Keratinocyte (primary cell): ENCODE measurements around the gene SMO. TPM values are rescaled to one million over a fixed set of nuclear protein-coding genes. Genes with fewer than 3 reads are reported as not detected.

Source experiments
- DNase-seq: peaks from one replicate; pipeline ENCODE4 v3.0.0-alpha.2; 2011; ENCODE audit warnings: low read depth, missing footprints, low spot score
- FAIRE-seq: peaks from 2 replicates; lab custom pipeline; 2011; peaks lifted over from hg19 to GRCh38; lab: Jason Lieb, UNC
- H2AFZ ChIP-seq: 2 replicates; pipeline ENCODE4 v1.6.0; 2012; ENCODE audit warnings: low read length, control low read depth, inconsistent platforms; ENCODE audit not compliant: control insufficient read depth
- H3K27ac ChIP-seq: 2 replicates; pipeline ENCODE4 v1.5.1; 2011; ENCODE audit warnings: low read length; ENCODE audit not compliant: control insufficient read depth, insufficient read depth
- H3K27me3 ChIP-seq: 3 replicates; pipeline ENCODE4 v1.6.0; 2011; ENCODE audit warnings: low read length; ENCODE audit not compliant: control insufficient read depth, insufficient read depth; ENCODE audit errors: extremely low read depth
- H3K36me3 ChIP-seq, 2 experiments: 2 replicates in 1 of 2; 3 replicates in 1 of 2; pipeline ENCODE4 v1.5.1; 2011; ENCODE audit warnings: low read length in 2 of 2, mild to moderate bottlenecking in 1 of 2; ENCODE audit not compliant: control insufficient read depth in 2 of 2, insufficient read depth in 2 of 2; ENCODE audit errors: extremely low read depth in 1 of 2
- H3K4me1 ChIP-seq: 3 replicates; pipeline ENCODE4 v1.5.1; 2011; ENCODE audit warnings: low read length; ENCODE audit not compliant: control insufficient read depth, insufficient read depth; ENCODE audit errors: extremely low read depth
- H3K4me2 ChIP-seq: 3 replicates; pipeline ENCODE4 v1.6.0; 2011; ENCODE audit warnings: low read depth, low read length; ENCODE audit not compliant: control insufficient read depth, insufficient read depth; ENCODE audit errors: extremely low read depth
- H3K4me3 ChIP-seq, 3 experiments: fragments of 200-600 bp in 1 of 3; sonication (generic) in 1 of 3; 2 replicates in 2 of 3; 3 replicates in 1 of 3; pipeline ENCODE4 v1.5.1; 2011 to 2016; ENCODE audit warnings: low read length in 3 of 3, mild to moderate bottlenecking in 3 of 3, control low read depth in 2 of 3, inconsistent platforms in 1 of 3, low read depth in 1 of 3, mixed read lengths in 1 of 3, mixed run types in 1 of 3, moderate library complexity in 1 of 3; ENCODE audit not compliant: control insufficient read depth in 2 of 3, insufficient read depth in 2 of 3; ENCODE audit errors: extremely low read depth in 1 of 3
- H3K79me2 ChIP-seq: 2 replicates; pipeline ENCODE4 v1.6.0; 2012; ENCODE audit warnings: low read length; ENCODE audit not compliant: control insufficient read depth, insufficient read depth
- H3K9ac ChIP-seq: 3 replicates; pipeline ENCODE4 v1.6.0; 2011; ENCODE audit warnings: low read length; ENCODE audit not compliant: control insufficient read depth, insufficient read depth; ENCODE audit errors: extremely low read depth
- H3K9me1 ChIP-seq: 3 replicates; pipeline ENCODE4 v1.6.0; 2011; ENCODE audit warnings: low read length; ENCODE audit not compliant: control insufficient read depth, insufficient read depth; ENCODE audit errors: extremely low read depth
- H3K9me3 ChIP-seq: 2 replicates; pipeline ENCODE4 v1.5.1; 2012; ENCODE audit warnings: low read depth, low read length; ENCODE audit not compliant: control insufficient read depth
- H4K20me1 ChIP-seq: 3 replicates; pipeline ENCODE4 v1.6.0; 2011; ENCODE audit warnings: low read length; ENCODE audit not compliant: control insufficient read depth, insufficient read depth; ENCODE audit errors: extremely low read depth
- EZH2 ChIP-seq: IDR thresholded peaks from one replicate; pipeline ENCODE4 v1.6.1; 2012; ENCODE audit warnings: inconsistent platforms, mild to moderate bottlenecking, low read length, moderate library complexity
- dilution Hi-C: fragments of 300-500 bp; cut with MboI; formaldehyde crosslinking; loops from one replicate; pipeline ENCODE4 v1.7.0; 2020; ENCODE audit warnings: low sequenced_read_pairs; ENCODE audit not compliant: extremely low pct_ligation_motif_present
- polyA plus RNA-seq, 5 experiments: library from polyadenylated mRNA; depleted of rRNA in 3 of 5; stranded (reverse) in 3 of 5; stranded (forward) in 1 of 5; unstranded in 1 of 5; fragments of >200 nt; gene quantifications; 1 replicate in 1 of 5; 2 replicates in 3 of 5; 3 replicates in 1 of 5; pipeline versions ENCODE4 v1.2.1 to v1.2.3, GENCODE V29; 2011 to 2012; ENCODE audit warnings: missing spikeins in 2 of 5, low read depth in 1 of 5, low replicate concordance in 1 of 5
- TF ChIP-seq, protein P1 (sequence below), 3 experiments: IDR thresholded peaks in 1 of 3; conservative IDR thresholded peaks in 1 of 3; optimal IDR thresholded peaks in 1 of 3; 2 replicates in 2 of 3; 3 replicates in 1 of 3; pipeline versions ENCODE3 to v1.5.1; 2011; ENCODE audit warnings: low read length in 3 of 3, mild to moderate bottlenecking in 3 of 3, moderate library complexity in 2 of 3, control low read depth in 1 of 3, inconsistent platforms in 1 of 3; ENCODE audit not compliant: insufficient read depth in 2 of 3; ENCODE audit errors: extremely low read depth in 1 of 3

SMO gene
- polyA plus RNA-seq, 1 donor (not counting 4 experiments of a cell fraction or from before 2014, with no cell fraction given), result 3.9 TPM

DNA sequence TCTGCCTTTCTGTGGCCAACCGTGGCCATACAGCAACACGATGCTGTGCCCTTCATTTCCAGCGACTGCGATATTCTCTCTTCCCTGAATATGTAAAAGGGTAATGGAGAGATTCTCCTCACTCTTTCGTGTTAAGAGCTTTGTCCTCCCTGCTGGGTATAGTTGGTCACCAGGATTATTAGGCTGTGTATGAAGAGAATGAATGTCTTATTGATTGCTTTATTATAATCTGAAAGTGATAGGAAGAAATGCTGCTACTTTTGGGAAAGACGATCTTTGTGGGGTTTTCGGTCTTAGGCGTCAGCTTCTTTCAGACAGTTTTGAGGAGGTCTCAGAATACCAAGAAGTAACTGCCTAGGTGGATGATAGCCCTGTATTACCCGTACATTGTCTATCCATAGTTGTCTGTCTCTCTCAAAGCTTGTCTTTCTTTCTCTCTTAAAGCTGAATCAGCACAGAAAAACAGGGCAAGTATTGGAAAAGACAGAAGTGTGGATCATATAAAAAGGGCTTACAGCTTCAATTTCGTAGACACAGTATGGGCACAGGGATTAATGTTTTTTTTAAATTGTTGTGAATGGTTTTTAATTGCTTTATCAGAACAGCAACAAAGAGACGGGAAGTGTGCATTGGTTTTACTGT is 37.6 kb downstream of the SMO start:
- DNase-seq (no peak), FAIRE-seq (no peak)
- no peaks in the 10 kb centered on the region for H4K20me1 ChIP-seq
- H3K9ac ChIP-seq, result peak overlapping the region; percentile 77
- TF ChIP-seq EZH2, result no peak
- TF ChIP-seq, protein P1, sequence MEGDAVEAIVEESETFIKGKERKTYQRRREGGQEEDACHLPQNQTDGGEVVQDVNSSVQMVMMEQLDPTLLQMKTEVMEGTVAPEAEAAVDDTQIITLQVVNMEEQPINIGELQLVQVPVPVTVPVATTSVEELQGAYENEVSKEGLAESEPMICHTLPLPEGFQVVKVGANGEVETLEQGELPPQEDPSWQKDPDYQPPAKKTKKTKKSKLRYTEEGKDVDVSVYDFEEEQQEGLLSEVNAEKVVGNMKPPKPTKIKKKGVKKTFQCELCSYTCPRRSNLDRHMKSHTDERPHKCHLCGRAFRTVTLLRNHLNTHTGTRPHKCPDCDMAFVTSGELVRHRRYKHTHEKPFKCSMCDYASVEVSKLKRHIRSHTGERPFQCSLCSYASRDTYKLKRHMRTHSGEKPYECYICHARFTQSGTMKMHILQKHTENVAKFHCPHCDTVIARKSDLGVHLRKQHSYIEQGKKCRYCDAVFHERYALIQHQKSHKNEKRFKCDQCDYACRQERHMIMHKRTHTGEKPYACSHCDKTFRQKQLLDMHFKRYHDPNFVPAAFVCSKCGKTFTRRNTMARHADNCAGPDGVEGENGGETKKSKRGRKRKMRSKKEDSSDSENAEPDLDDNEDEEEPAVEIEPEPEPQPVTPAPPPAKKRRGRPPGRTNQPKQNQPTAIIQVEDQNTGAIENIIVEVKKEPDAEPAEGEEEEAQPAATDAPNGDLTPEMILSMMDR (optimal IDR thresholded peaks at IDR 0.05 in 1 of 3, IDR thresholded peaks at IDR 0.05 in 1 of 3, conservative IDR thresholded peaks at IDR 0.05 in 1 of 3; ENCODE audit: extremely low read depth in 1 of 3, insufficient read depth in 2 of 3, low read length in 3 of 3), result no peak
- peaks cover 38% of the 10 kb centered on the region for H3K4me1 ChIP-seq
- H3K27ac ChIP-seq, result peak overlapping the region; percentile 69
- dilution Hi-C loops, result no loop called here
- H3K27me3 ChIP-seq, result no peaks in the 10 kb centered on the region
- H2AFZ ChIP-seq, result peak overlapping the region; percentile 95
- peaks cover 40% of the 10 kb centered on the region for H3K79me2 ChIP-seq
- H3K9me3 ChIP-seq, result no peaks in the 10 kb centered on the region
- peak overlapping the region; percentile 81 for H3K4me2 ChIP-seq
- H3K4me3 ChIP-seq, result peak overlapping the region; percentile 73 to 82 (median 74)
- H3K36me3 ChIP-seq, result no peaks in the 10 kb centered on the region
- H3K9me1 ChIP-seq, result no peaks in the 10 kb centered on the region

DNA sequence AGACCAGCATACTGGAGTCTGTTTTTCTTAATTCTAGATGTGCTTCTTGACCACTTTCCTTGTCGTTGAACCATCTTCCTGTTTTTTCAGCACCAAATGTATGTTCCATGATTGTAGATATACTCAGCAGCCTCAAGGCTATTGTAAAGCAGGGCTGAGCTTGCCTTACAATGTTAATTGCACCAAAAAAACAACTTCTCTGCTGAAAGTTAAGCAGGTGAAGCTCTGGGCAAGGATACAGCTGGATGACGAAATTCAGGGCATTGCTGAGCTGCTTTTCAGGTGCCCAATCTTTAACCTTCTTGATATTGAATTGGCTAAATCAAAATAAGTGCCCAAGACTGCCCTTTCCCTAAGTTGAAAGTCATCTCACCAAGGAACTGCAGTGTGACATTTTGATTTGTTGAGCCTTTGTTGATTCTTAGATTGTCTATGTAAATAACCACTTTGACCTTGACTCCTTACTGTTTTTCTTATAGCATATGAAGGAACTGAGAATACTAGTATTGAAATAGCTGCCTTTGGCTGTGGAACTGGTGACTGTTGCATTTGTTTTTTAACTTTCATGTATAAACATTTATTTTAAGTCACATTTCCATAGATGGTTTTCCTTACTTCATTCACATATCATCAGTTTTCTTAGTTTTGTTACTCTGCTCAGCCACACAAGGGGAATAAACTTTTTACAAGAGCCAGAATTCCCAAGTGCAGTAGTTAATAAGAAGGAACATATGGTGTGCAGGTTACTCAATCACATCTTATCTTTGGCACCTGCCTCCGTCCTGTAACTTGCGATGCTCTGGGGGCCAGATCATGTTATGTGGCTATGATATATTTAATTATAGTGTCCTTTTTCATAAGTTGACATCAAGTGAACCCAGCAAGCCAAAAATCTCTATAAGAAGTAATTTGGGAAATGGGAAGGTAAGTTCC is 39.5 kb downstream of the SMO start:
- Histone ChIP-seq H3K27me3 (no peaks in the 10 kb centered on the region), H3K9me1 (no peaks in the 10 kb centered on the region), H3K36me3 (peaks cover 0 to 4% of the 10 kb centered on the region in 2 experiments), H2AFZ (no peak overlapping the region), H3K27ac (no peak overlapping the region), H4K20me1 (no peaks in the 10 kb centered on the region), H3K4me1 (peaks cover 38% of the 10 kb centered on the region), H3K9me3 (no peaks in the 10 kb centered on the region), H3K9ac (no peak overlapping the region), H3K79me2 (peaks cover 49% of the 10 kb centered on the region), H3K4me3 (peak overlapping the region in 1 of 3 experiments; percentile 7), H3K4me2 (peak overlapping the region; percentile 81)
- DNase-seq (no peak), FAIRE-seq (no peak)
- dilution Hi-C loops, result no loop called here
- TF ChIP-seq EZH2, result no peak
- TF ChIP-seq, protein P1 (optimal IDR thresholded peaks at IDR 0.05 in 1 of 3, IDR thresholded peaks at IDR 0.05 in 1 of 3, conservative IDR thresholded peaks at IDR 0.05 in 1 of 3; ENCODE audit: extremely low read depth in 1 of 3, insufficient read depth in 2 of 3, low read length in 3 of 3), result no peak
